Activated CD8-positive, alpha-beta memory T cell treated with anti-CD3 and anti-CD28 coated beads for 4 hours (primary cell): ENCODE measurements around the gene CMTM3.
A peak's percentile ranks its signal among the peaks of the same experiment; 100 is the strongest.
"Not testable (repeated sequence)": the region's sequence is repeated elsewhere in the genome, so short reads cannot be mapped to it uniquely, and the experiment has no call there.

ENCODE experiments used
- DNase-seq, 2 donors: peaks; one replicate each; pipeline ENCODE4 v3.0.0-alpha.2; 2020; ENCODE audit warnings: low read depth in 2 of 2

The CMTM3 gene

GRCh38 chr16:66608241-66609138 is 4.0 kb downstream of the CMTM3 start:
- DNase-seq = peak; percentile 69 to 70

- no peak for DNase-seq
Observed at GRCh38 chr16:66609139-66609510, 4.6 kb downstream of the CMTM3 start.

GRCh38 chr16:66610111-66610820 is 5.8 kb downstream of the CMTM3 start:
- no peak for DNase-seq

- not testable (repeated sequence) for DNase-seq
Observed at GRCh38 chr16:66611911-66612310, 7.4 kb downstream of the CMTM3 start.

- DNase-seq = no peak
Observed at GRCh38 chr16:66612422-66612821, 7.9 kb downstream of the CMTM3 start.

GRCh38 chr16:66614161-66614802 is 9.8 kb downstream of the CMTM3 start:
- no peak for DNase-seq

GRCh38 chr16:66616169-66616568 is 11.7 kb downstream of the CMTM3 start:
- no peak for DNase-seq

GRCh38 chr16:66616592-66616991 is 12.1 kb downstream of the CMTM3 start:
- DNase-seq = no peak

- DNase-seq = no peak
Observed at GRCh38 chr16:66617010-66617434, 12.5 kb downstream of the CMTM3 start.

GRCh38 chr16:66617728-66618127 is 13.2 kb downstream of the CMTM3 start:
- DNase-seq = no peak

GRCh38 chr16:66618588-66619375 is 14.3 kb downstream of the CMTM3 start:
- no peak for DNase-seq

- no peak for DNase-seq
Observed at GRCh38 chr16:66619534-66620428, 15.3 kb downstream of the CMTM3 start.

- DNase-seq = no peak
Observed at GRCh38 chr16:66620429-66620795, 15.9 kb downstream of the CMTM3 start.

GRCh38 chr16:66621973-66622372 is 17.5 kb downstream of the CMTM3 start:
- no peak for DNase-seq

- DNase-seq = no peak
Observed at GRCh38 chr16:66622863-66623262, 18.4 kb downstream of the CMTM3 start.

- DNase-seq = no peak
Observed at GRCh38 chr16:66623755-66624154, 19.3 kb downstream of the CMTM3 start.

- DNase-seq = not testable (repeated sequence)
Observed at GRCh38 chr16:66627611-66628378, 23.3 kb downstream of the CMTM3 start.

GRCh38 chr16:66629856-66630255 is 25.4 kb downstream of the CMTM3 start:
- no peak for DNase-seq

GRCh38 chr16:66630561-66631260 is 26.2 kb downstream of the CMTM3 start:
- DNase-seq = not testable (repeated sequence)
